ENCODE measurements around the gene ODF2L.

The ODF2L gene

GRCh38 chr1:86317926-86318325, 78.2 kb downstream of the ODF2L start:
- no peak for DNase-seq

DNA sequence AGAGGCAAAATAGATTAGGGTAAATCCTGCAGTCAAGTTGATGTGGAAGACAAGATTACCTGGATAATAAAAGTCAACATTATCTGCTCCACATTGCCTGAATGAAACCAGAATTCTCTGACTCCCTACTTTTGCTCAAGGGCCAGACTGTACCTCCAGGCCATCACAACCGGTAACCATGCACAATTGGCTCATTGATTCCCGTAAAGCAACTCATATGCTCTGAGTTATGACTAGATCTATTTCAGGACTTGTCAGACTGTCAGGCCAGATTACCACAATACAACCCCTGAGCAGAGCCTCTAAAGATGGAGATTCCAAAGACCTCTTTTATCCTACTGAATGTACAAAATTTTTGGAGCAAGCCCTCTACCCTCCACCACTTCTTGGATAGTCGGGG, 90.4 kb downstream of the ODF2L start:
- DNase-seq, result no peak

- no peak for DNase-seq
Measured at GRCh38 chr1:86303041-86303690, 93.0 kb downstream of the ODF2L start.
